ENCODE results near the gene MCCD1.

Gene MCCD1

GRCh38 chr6:31528821-31529328 is at the start of gene MCCD1 (continued):
- TF ChIP-seq ZNF174 (tag by site-specific recombination; IDR thresholded peaks at IDR 0.05) (no peak), WT1 (tag by site-specific recombination; IDR thresholded peaks at IDR 0.05) (no peak), SETDB1 (IDR thresholded peaks at IDR 0.05; ENCODE audit: insufficient read length, low read length) (no peak), ZNF518A (tag by site-specific recombination; conservative IDR thresholded peaks at IDR 0.05; ENCODE audit: low read depth) (no peak), ZNF10 (tag by site-specific recombination; IDR thresholded peaks at IDR 0.05) (no peak), ZBTB11 (tag by site-specific recombination; conservative IDR thresholded peaks at IDR 0.05; ENCODE audit: low read depth) (no peak), ZNF433 (tag by site-specific recombination; IDR thresholded peaks at IDR 0.05; ENCODE audit: low read depth) (no peak), BCL11A (tag by site-specific recombination; IDR thresholded peaks at IDR 0.05; ENCODE audit: low read depth) (no peak), SP3 (tag by site-specific recombination; IDR thresholded peaks at IDR 0.05) (no peak), ZNF585B (tag by site-specific recombination; IDR thresholded peaks at IDR 0.05) (0 out of 2 replicates have a peak, but pooled peaks have one; percentile 17), TRIM28 (IDR thresholded peaks at IDR 0.05; ENCODE audit: borderline replicate concordance, low read length) (no peak), ZNF24 (tag by site-specific recombination; IDR thresholded peaks at IDR 0.05) (no peak), GLIS2 (tag by site-specific recombination; IDR thresholded peaks at IDR 0.05) (peak; percentile 76), ZNF48 (tag by site-specific recombination; IDR thresholded peaks at IDR 0.05) (no peak), ZNF596 (tag by site-specific recombination; IDR thresholded peaks at IDR 0.05) (no peak), ZBTB21 (tag by site-specific recombination; IDR thresholded peaks at IDR 0.05) (no peak), ZNF658 (tag by site-specific recombination; IDR thresholded peaks at IDR 0.05) (no peak), HOXA7 (CRISPR knock-in tag; IDR thresholded peaks at IDR 0.05; ENCODE audit: borderline replicate concordance) (no peak)
- TF ChIP-seq, protein P1, sequence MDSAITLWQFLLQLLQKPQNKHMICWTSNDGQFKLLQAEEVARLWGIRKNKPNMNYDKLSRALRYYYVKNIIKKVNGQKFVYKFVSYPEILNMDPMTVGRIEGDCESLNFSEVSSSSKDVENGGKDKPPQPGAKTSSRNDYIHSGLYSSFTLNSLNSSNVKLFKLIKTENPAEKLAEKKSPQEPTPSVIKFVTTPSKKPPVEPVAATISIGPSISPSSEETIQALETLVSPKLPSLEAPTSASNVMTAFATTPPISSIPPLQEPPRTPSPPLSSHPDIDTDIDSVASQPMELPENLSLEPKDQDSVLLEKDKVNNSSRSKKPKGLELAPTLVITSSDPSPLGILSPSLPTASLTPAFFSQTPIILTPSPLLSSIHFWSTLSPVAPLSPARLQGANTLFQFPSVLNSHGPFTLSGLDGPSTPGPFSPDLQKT (IDR thresholded peaks at IDR 0.05; ENCODE audit: borderline replicate concordance, low read depth, low read length): no peak
- TF ChIP-seq, protein P2, sequence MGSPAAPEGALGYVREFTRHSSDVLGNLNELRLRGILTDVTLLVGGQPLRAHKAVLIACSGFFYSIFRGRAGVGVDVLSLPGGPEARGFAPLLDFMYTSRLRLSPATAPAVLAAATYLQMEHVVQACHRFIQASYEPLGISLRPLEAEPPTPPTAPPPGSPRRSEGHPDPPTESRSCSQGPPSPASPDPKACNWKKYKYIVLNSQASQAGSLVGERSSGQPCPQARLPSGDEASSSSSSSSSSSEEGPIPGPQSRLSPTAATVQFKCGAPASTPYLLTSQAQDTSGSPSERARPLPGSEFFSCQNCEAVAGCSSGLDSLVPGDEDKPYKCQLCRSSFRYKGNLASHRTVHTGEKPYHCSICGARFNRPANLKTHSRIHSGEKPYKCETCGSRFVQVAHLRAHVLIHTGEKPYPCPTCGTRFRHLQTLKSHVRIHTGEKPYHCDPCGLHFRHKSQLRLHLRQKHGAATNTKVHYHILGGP (tag by site-specific recombination; IDR thresholded peaks at IDR 0.05): no peak
- TF ChIP-seq, protein P3, sequence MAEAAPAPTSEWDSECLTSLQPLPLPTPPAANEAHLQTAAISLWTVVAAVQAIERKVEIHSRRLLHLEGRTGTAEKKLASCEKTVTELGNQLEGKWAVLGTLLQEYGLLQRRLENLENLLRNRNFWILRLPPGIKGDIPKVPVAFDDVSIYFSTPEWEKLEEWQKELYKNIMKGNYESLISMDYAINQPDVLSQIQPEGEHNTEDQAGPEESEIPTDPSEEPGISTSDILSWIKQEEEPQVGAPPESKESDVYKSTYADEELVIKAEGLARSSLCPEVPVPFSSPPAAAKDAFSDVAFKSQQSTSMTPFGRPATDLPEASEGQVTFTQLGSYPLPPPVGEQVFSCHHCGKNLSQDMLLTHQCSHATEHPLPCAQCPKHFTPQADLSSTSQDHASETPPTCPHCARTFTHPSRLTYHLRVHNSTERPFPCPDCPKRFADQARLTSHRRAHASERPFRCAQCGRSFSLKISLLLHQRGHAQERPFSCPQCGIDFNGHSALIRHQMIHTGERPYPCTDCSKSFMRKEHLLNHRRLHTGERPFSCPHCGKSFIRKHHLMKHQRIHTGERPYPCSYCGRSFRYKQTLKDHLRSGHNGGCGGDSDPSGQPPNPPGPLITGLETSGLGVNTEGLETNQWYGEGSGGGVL (tag by site-specific recombination; IDR thresholded peaks at IDR 0.05): peak; percentile 58
- TF ChIP-seq, protein P4, sequence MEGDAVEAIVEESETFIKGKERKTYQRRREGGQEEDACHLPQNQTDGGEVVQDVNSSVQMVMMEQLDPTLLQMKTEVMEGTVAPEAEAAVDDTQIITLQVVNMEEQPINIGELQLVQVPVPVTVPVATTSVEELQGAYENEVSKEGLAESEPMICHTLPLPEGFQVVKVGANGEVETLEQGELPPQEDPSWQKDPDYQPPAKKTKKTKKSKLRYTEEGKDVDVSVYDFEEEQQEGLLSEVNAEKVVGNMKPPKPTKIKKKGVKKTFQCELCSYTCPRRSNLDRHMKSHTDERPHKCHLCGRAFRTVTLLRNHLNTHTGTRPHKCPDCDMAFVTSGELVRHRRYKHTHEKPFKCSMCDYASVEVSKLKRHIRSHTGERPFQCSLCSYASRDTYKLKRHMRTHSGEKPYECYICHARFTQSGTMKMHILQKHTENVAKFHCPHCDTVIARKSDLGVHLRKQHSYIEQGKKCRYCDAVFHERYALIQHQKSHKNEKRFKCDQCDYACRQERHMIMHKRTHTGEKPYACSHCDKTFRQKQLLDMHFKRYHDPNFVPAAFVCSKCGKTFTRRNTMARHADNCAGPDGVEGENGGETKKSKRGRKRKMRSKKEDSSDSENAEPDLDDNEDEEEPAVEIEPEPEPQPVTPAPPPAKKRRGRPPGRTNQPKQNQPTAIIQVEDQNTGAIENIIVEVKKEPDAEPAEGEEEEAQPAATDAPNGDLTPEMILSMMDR (tag by site-specific recombination; IDR thresholded peaks at IDR 0.05): no peak
- TF ChIP-seq, protein P5, sequence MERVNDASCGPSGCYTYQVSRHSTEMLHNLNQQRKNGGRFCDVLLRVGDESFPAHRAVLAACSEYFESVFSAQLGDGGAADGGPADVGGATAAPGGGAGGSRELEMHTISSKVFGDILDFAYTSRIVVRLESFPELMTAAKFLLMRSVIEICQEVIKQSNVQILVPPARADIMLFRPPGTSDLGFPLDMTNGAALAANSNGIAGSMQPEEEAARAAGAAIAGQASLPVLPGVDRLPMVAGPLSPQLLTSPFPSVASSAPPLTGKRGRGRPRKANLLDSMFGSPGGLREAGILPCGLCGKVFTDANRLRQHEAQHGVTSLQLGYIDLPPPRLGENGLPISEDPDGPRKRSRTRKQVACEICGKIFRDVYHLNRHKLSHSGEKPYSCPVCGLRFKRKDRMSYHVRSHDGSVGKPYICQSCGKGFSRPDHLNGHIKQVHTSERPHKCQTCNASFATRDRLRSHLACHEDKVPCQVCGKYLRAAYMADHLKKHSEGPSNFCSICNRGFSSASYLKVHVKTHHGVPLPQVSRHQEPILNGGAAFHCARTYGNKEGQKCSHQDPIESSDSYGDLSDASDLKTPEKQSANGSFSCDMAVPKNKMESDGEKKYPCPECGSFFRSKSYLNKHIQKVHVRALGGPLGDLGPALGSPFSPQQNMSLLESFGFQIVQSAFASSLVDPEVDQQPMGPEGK (tag by site-specific recombination; IDR thresholded peaks at IDR 0.05): no peak; the same call in 1 of the 2 replicates
